ENCODE measurements around the gene KLHL25. TPM values are rescaled to one million over a fixed set of nuclear protein-coding genes. Genes with fewer than 3 reads are reported as not detected.

Gene KLHL25
- total and polyA plus RNA-seq, 11 donors, result 2.2 to 12.9 (median 4.3) TPM

GRCh38 chr15:85762039-85762755, 32.5 kb downstream of the KLHL25 start:
- no peaks in the 10 kb centered on the region for H3K9me3 ChIP-seq
- ATAC-seq (no peak), DNase-seq (peak in 1 of 5 donors; percentile 50)
- H3K27ac ChIP-seq, result peak overlapping the region in 4 of 12 donors; percentile 39 to 65 (median 58)
- peaks cover 0 to 8% (median 0%) of the 10 kb centered on the region in 9 donors for H3K36me3 ChIP-seq
- 80 to 82% (median 80%) methylated on average over 8 to 15 of the region's 15 CpGs for WGBS, 4 donors
- H3K4me1 ChIP-seq, result peaks cover 8 to 67% (median 39%) of the 10 kb centered on the region in 12 donors
- no peaks in the 10 kb centered on the region for H3K27me3 ChIP-seq
- intact Hi-C loops (cut with DNase I), result loop anchor here in 1 of 10 donors (2.0 kb wide), 1 partner anchor 69 kb away; no protein-coding TSS in a partner anchor
- no peak overlapping the region for H3K4me3 ChIP-seq
- TF ChIP-seq CTCF (IDR thresholded peaks at IDR 0.05), result no peak
- TF ChIP-seq POLR2A (IDR thresholded peaks at IDR 0.05), result no peak

- Histone ChIP-seq H3K4me3 (no peak overlapping the region), H3K9me3 (no peaks in the 10 kb centered on the region), H3K27ac (no peak overlapping the region), H3K27me3 (no peaks in the 10 kb centered on the region), H3K4me1 (peaks cover 8 to 72% (median 40%) of the 10 kb centered on the region in 12 donors), H3K36me3 (peaks cover 0 to 8% (median 0%) of the 10 kb centered on the region in 9 donors)
- ATAC-seq, result no peak
- 80 to 95% (median 86%) methylated on average over 8 to 9 of the region's 9 CpGs for WGBS, 4 donors
- no peak for DNase-seq
- intact Hi-C loops (cut with DNase I), result loop anchor here in 1 of 10 donors (2.0 kb wide), 1 partner anchor 69 kb away; no protein-coding TSS in a partner anchor
- TF ChIP-seq POLR2A (IDR thresholded peaks at IDR 0.05) (no peak), CTCF (IDR thresholded peaks at IDR 0.05) (no peak)
Measured at GRCh38 chr15:85761635-85762034, 33.1 kb downstream of the KLHL25 start.

DNA sequence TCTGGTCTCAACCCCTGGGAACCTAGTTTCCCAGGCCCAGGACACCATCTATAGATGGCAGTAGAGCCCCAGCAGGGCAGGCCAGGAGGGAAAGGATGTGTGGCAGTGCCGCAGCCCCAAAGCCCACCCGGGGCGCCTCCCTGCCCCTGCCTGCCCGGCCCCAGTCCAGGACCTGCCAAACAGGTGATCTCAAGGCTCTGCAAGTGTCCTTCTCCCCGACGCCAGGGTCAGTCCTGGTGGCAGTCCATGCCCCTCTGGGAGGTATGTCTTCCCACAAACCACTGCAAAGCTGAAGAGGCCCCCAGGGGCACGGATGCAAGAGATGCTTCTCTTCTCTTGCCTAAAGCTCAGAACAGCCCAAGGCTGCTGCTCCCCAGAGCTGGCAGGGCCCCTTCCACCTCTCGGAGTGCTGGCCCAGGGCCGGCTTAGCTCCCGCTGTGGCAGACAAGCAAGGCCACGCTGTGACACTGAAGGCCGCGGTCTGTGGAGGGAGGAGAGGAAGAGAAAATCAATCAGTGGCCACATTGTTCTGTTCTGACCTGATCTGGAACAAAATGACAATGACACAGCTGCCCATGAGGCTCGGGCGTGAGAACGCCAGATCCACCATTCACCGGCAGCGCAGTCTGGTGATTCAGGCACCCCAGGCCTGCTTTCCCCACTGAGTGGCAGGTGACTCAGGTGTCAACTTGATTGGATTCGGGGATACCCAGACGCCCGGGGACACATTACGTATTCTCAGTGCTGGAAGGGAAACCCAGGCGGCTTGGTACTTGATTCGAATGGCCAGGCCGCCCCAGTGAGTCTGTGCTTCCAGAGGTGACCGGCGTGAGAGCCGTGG, 34.0 kb downstream of the KLHL25 start:
- 95 to 96% (median 95%) methylated on average over 24 to 28 of the region's 28 CpGs for WGBS, 4 donors
- Histone ChIP-seq H3K27ac (no peak overlapping the region), H3K36me3 (peaks cover 0 to 8% (median 0%) of the 10 kb centered on the region in 9 donors), H3K4me1 (peaks cover 8 to 75% (median 40%) of the 10 kb centered on the region in 12 donors), H3K4me3 (no peak overlapping the region), H3K9me3 (no peaks in the 10 kb centered on the region), H3K27me3 (no peaks in the 10 kb centered on the region)
- DNase-seq (no peak), ATAC-seq (no peak)
- TF ChIP-seq POLR2A (IDR thresholded peaks at IDR 0.05), result no peak
- TF ChIP-seq CTCF (IDR thresholded peaks at IDR 0.05), result peak in 8 of 12 donors; percentile 3 to 29 (median 20)
- intact Hi-C loops (cut with DNase I), result no loop called here

DNA sequence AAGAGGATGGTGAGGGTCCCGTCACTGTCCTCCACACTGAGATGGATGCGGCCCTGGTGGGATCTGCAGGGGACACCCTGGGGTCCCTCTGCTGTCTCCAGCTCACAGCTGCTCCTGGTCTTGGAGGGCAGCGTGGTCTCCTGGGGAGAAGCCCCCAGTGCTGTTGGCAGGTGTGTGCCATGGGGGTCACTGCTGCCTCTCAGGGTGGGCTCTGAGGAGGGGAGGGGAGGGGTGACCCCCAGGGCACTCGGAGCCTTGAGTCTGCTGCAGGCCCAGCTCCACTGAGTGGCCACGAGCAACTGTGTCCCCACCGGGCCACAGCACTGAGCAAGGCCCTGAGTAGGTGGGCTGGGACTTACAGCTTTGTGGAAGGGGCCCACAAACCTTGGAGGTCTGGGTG, 34.7 kb downstream of the KLHL25 start:
- DNase-seq (no peak), ATAC-seq (no peak)
- Histone ChIP-seq H3K9me3 (no peaks in the 10 kb centered on the region), H3K27me3 (no peaks in the 10 kb centered on the region), H3K36me3 (peaks cover 0 to 8% (median 0%) of the 10 kb centered on the region in 9 donors), H3K27ac (no peak overlapping the region), H3K4me3 (no peak overlapping the region), H3K4me1 (peaks cover 8 to 81% (median 44%) of the 10 kb centered on the region in 12 donors)
- 91 to 93% (median 92%) methylated on average over 4 to 6 of the region's 6 CpGs for WGBS, 4 donors
- intact Hi-C loops (cut with DNase I), result no loop called here
- no peak for TF ChIP-seq CTCF (IDR thresholded peaks at IDR 0.05)
